ENCODE results near the gene PCSK6.

DNA sequence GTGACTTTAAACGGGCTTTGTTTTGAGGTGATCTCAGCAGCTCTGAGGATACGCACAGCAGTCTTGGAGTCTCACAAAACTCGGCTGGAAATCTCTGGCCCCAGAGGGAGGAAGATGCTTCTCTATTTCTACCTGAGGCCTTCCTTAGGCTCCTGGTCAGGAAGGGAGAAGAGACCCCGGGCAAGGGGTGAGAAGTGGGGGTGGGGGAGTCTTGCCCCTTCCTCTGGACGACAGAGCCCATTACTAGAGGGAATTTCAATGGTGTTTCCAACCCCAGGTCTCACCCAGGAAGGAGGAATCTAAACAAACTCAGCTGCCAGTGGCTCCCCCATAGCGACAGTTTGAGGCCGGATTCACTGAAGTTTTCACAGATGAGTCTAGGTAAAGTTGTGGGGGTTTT, 37.4 kb upstream of the PCSK6 start:
- TF ChIP-seq CTCF (IDR thresholded peaks at IDR 0.05) (no peak), POLR2A (IDR thresholded peaks at IDR 0.05) (no peak), EP300 (IDR thresholded peaks at IDR 0.05) (no peak)
